DMS 273 treated with DMSO at 0.1 percent for 48 hours (cell line): ENCODE results near the gene ATXN7L1.
"Not testable (repeated sequence)": the region's sequence is repeated elsewhere in the genome, so short reads cannot be mapped to it uniquely, and the experiment has no call there.

Experiments
- DNase-seq: peaks from one replicate; lab custom pipeline; 2025; lab: John Stamatoyannopoulos, UW

The ATXN7L1 gene

GRCh38 chr7:105890290-105890997 lies 14.0 kb upstream of the ATXN7L1 start:
- DNase-seq = no peak

- DNase-seq = no peak
Measured at GRCh38 chr7:105887569-105888189, 11.3 kb upstream of the ATXN7L1 start.

- DNase-seq = no peak
Measured at GRCh38 chr7:105886776-105887175, 10.4 kb upstream of the ATXN7L1 start.

GRCh38 chr7:105885387-105886111 lies 9.2 kb upstream of the ATXN7L1 start:
- peak; percentile 26 for DNase-seq

DNA sequence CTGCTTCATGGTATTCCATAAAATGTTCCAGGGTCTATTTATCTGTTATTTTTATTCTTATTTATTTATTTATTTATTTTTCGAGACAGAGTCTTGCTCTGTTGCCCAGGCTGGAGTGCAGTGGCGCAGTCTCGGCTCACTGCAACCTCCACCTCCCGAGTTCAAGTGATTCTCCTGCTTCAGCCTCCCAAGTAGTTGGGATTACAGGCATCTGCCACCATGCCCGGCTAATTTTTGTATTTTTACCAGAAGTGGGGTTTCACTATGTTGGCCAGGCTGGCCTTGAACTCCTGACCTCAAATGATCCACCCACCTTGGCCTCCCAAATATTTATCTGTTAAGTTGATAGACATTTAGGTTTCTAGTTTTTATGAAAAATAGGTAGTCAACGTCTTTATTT lies 6.8 kb upstream of the ATXN7L1 start:
- DNase-seq = not testable (repeated sequence)

DNA sequence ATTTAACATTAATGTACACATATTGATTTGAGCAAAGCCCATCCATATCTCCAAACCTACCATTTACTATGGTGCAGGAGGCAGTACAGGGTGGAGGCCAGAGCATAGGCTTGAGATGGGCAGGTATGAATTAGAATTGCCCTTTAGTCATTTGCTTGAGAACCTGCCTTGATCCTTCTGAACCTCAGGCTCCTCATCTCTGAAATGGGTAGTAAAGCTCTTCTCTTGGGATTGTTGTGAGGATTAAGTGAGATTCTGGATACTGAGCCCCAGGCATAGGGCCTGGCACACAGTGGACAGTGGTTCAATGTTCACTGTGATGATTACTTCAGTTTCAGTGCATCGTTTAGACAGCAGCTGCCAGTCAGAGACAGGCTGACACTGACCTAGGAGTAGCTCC lies 5.0 kb upstream of the ATXN7L1 start:
- DNase-seq = no peak

- DNase-seq = no peak
Measured at GRCh38 chr7:105880571-105881330, 4.4 kb upstream of the ATXN7L1 start.

DNA sequence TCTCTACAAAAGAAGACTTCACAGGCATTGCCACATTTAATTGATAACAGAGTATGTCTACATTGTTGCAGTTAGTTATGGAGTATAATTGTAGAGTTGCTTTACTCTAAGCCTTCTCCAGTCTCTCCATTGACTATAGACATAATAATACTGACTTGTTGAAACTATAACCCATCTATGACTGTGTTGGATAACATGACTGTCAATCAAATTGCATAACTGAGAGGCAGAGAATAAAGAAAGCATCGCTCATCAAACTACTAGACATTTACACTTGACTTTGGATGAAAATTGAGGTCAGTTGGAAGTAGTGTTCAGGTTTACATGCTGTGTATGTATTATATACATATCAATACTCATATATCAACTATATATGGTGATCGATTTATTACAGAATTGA lies 3.4 kb upstream of the ATXN7L1 start:
- DNase-seq = no peak

- DNase-seq = no peak
Measured at GRCh38 chr7:105878746-105879605, 2.6 kb upstream of the ATXN7L1 start.

- DNase-seq = no peak
Measured at GRCh38 chr7:105877736-105878135, 1.3 kb upstream of the ATXN7L1 start.

DNA sequence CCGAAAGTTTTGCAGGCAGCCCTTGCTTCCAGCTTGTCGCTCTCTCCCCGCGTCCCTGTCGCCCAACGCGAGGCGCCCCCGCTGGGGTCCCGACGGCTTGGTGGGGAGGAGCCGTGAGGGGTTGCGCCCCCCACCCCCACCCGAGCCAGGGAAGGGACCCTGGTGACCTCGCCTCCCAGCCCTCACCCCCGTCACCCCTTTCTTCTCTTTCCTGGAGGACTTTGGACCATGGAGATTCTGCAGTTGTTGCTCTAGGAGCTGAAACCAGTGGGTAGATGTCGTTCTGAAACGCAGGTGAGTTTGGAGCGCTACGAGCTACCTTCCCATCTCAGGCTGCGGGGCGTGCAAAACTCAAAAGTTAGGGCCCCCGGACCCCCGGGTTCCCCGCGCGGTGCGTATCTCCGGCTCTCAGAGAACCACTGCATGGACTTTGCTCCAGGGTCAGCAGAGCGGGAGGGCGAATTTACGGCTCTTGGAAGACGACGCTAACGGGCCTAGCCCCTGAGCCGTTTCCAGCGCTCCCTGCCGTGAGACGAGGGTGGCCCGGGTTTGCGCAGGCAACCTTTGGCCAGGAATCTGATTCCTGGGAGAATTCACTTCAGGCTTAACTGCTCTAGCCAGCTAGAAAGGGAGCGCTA lies 684 bp upstream of the ATXN7L1 start:
- peak; percentile 42 for DNase-seq

- no peak for DNase-seq
Measured at GRCh38 chr7:105875505-105875904, 894 bp downstream of the ATXN7L1 start.

- no peak for DNase-seq
Measured at GRCh38 chr7:105874055-105874454, 2.3 kb downstream of the ATXN7L1 start.

- no peak for DNase-seq
Measured at GRCh38 chr7:105872491-105872890, 3.9 kb downstream of the ATXN7L1 start.

- DNase-seq = no peak
Measured at GRCh38 chr7:105871142-105871541, 5.3 kb downstream of the ATXN7L1 start.

GRCh38 chr7:105866102-105866801 lies 10.1 kb downstream of the ATXN7L1 start:
- no peak for DNase-seq

DNA sequence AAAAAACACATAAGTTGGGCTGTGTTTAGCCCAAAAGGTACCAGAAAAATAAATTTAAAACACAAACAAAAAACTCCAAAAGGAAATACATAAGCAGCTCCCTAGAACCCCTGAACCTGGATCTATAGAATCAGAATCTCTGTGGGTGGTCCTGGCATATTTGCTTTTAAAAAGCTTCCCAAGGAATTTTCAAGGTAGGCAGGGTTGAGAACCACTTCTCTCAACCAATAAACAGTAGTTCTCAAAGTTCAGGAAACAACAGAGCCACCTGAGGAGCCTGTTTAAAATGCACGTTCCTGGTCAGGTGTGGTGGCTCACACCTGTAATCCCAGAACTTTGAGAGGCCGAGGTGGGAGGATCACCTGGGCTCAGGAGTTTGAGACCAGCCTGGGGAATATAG lies 12.5 kb downstream of the ATXN7L1 start:
- DNase-seq = no peak

- no peak for DNase-seq
Measured at GRCh38 chr7:105862770-105863169, 13.6 kb downstream of the ATXN7L1 start.

DNA sequence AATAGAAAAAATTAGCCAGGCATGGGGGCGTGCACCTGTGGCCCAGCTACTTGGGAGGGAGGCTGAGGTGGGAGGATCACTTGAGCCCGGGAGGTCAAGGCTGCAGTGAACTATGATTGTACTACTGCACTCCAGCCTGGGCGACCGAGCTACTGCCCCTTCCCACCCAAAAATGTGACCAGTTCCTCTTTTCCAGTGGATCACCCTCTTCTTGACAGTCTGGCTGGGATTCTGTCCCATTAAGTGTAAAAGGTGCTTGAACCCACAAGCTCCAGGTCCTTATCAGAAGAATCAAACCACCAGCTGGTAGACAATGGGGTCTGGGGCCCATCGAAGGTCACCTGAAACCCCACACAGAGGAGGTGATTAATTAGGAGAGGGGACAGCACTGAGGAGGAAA lies 14.1 kb downstream of the ATXN7L1 start:
- DNase-seq = no peak

DNA sequence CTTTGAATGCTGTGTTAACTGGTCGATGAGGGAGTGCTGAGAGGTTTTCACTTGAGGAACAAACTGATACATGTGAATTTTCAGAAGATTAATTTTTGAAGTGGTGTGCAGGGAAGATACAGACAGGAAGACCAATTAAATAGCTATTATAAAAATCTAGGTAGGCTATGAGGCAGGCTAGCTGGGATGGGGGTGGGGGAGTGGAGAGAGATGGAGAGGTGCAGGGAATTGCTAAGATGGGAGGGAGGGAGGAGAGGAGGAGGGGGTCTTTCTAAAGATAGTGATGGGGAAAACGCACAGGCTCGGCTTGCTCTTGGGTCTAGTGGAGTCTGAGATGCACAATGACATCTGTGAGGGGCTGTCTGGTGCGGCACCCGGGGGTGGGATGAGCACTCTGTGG lies 15.2 kb downstream of the ATXN7L1 start:
- DNase-seq = no peak
